ENCODE data around the gene C2CD2L.

GRCh38 chr11:119130662-119131061 lies 23.5 kb downstream of the C2CD2L start:
- no peak for TF ChIP-seq TRIM24 (CRISPR knock-in tag; IDR thresholded peaks at IDR 0.05)
- TF ChIP-seq FOSL2 (CRISPR knock-in tag; IDR thresholded peaks at IDR 0.05) = no peak
- TF ChIP-seq UBTF (CRISPR knock-in tag; IDR thresholded peaks at IDR 0.05) = no peak
- TF ChIP-seq IKZF5 (CRISPR knock-in tag; IDR thresholded peaks at IDR 0.05) = no peak
- 0 out of 2 replicates have a peak, but pooled peaks have one; percentile 15 for TF ChIP-seq CTCF (CRISPR knock-in tag; IDR thresholded peaks at IDR 0.05)
- TF ChIP-seq E2F2 (CRISPR knock-in tag; IDR thresholded peaks at IDR 0.05; ENCODE audit: borderline replicate concordance) = no peak
- TF ChIP-seq MAFF (IDR thresholded peaks at IDR 0.05; ENCODE audit: low read depth, low read length) = no peak
- TF ChIP-seq REPIN1 (CRISPR knock-in tag; IDR thresholded peaks at IDR 0.05; ENCODE audit: borderline replicate concordance, low read depth) = no peak
- no peak for TF ChIP-seq ZNF3 (CRISPR knock-in tag; IDR thresholded peaks at IDR 0.05)
- TF ChIP-seq ZNF143 (CRISPR knock-in tag; IDR thresholded peaks at IDR 0.05) = no peak
- no peak for TF ChIP-seq ZNF121 (CRISPR knock-in tag; IDR thresholded peaks at IDR 0.05)
- no peak for TF ChIP-seq MEIS1 (CRISPR knock-in tag; IDR thresholded peaks at IDR 0.05; ENCODE audit: borderline replicate concordance)
- no peak for TF ChIP-seq EZH2 (conservative IDR thresholded peaks at IDR 0.05; ENCODE audit: low read depth, low read length)

All from HepG2 (cell line).